Neuron (in vitro differentiated cells): ENCODE measurements around the gene RTL10.

Experiments used
- H2AFZ ChIP-seq: one replicate; pipeline ENCODE4 v1.6.1; 2013; ENCODE audit warnings: low read depth, mild to moderate bottlenecking, inconsistent platforms, low read length, moderate library complexity
- H3K27me3 ChIP-seq: one replicate; pipeline ENCODE4 v1.6.1; 2013; ENCODE audit warnings: low read length; ENCODE audit not compliant: insufficient read depth
- H3K36me3 ChIP-seq: one replicate; pipeline ENCODE4 v1.6.1; 2013; ENCODE audit warnings: low read length; ENCODE audit not compliant: insufficient read depth
- H3K4me1 ChIP-seq: one replicate; pipeline ENCODE4 v1.6.1; 2013; ENCODE audit warnings: low read length; ENCODE audit not compliant: insufficient read depth
- H3K4me3 ChIP-seq: 2 replicates; pipeline ENCODE4 v1.5.1; 2013; ENCODE audit warnings: mild to moderate bottlenecking, low read length, moderate library complexity
- H3K9me3 ChIP-seq: one replicate; pipeline ENCODE4 v1.6.1; 2013; ENCODE audit warnings: low read length

Gene RTL10

GRCh38 chr22:19870153-19871022, 15.7 kb upstream of the RTL10 start:
- Histone ChIP-seq H3K9me3 (no peaks in the 10 kb centered on the region), H3K27me3 (no peaks in the 10 kb centered on the region), H3K36me3 (no peaks in the 10 kb centered on the region), H2AFZ (no peak overlapping the region), H3K4me3 (no peak overlapping the region), H3K4me1 (peaks cover 24% of the 10 kb centered on the region)

- no peak overlapping the region for H2AFZ ChIP-seq
- no peak overlapping the region for H3K4me3 ChIP-seq
- H3K27me3 ChIP-seq: no peaks in the 10 kb centered on the region
- no peaks in the 10 kb centered on the region for H3K9me3 ChIP-seq
- no peaks in the 10 kb centered on the region for H3K36me3 ChIP-seq
- H3K4me1 ChIP-seq: peaks cover 17% of the 10 kb centered on the region
Measured at GRCh38 chr22:19869497-19870152, 15.0 kb upstream of the RTL10 start.

- Histone ChIP-seq H3K9me3 (no peaks in the 10 kb centered on the region), H3K4me3 (no peak overlapping the region), H3K36me3 (no peaks in the 10 kb centered on the region), H3K27me3 (no peaks in the 10 kb centered on the region), H2AFZ (no peak overlapping the region), H3K4me1 (peaks cover 10% of the 10 kb centered on the region)
Measured at GRCh38 chr22:19868773-19869471, 14.2 kb upstream of the RTL10 start.

GRCh38 chr22:19868333-19868732, 13.7 kb upstream of the RTL10 start:
- H3K4me1 ChIP-seq: peaks cover 5% of the 10 kb centered on the region
- no peak overlapping the region for H2AFZ ChIP-seq
- H3K9me3 ChIP-seq: no peaks in the 10 kb centered on the region
- H3K27me3 ChIP-seq: no peaks in the 10 kb centered on the region
- H3K4me3 ChIP-seq: no peak overlapping the region
- H3K36me3 ChIP-seq: no peaks in the 10 kb centered on the region

GRCh38 chr22:19867617-19868016, 12.9 kb upstream of the RTL10 start:
- Histone ChIP-seq H3K27me3 (no peaks in the 10 kb centered on the region), H3K36me3 (no peaks in the 10 kb centered on the region), H2AFZ (no peak overlapping the region), H3K4me1 (no peaks in the 10 kb centered on the region), H3K9me3 (no peaks in the 10 kb centered on the region), H3K4me3 (no peak overlapping the region)

GRCh38 chr22:19866665-19867009, 12.0 kb upstream of the RTL10 start:
- no peaks in the 10 kb centered on the region for H3K9me3 ChIP-seq
- H3K27me3 ChIP-seq: no peaks in the 10 kb centered on the region
- no peak overlapping the region for H2AFZ ChIP-seq
- H3K36me3 ChIP-seq: no peaks in the 10 kb centered on the region
- H3K4me1 ChIP-seq: no peaks in the 10 kb centered on the region
- no peak overlapping the region for H3K4me3 ChIP-seq

GRCh38 chr22:19865141-19865829, 10.6 kb upstream of the RTL10 start:
- Histone ChIP-seq H3K27me3 (no peaks in the 10 kb centered on the region), H3K4me3 (no peak overlapping the region), H3K4me1 (no peaks in the 10 kb centered on the region), H3K9me3 (no peaks in the 10 kb centered on the region), H2AFZ (no peak overlapping the region), H3K36me3 (no peaks in the 10 kb centered on the region)

- H3K4me1 ChIP-seq: no peaks in the 10 kb centered on the region
- H3K36me3 ChIP-seq: no peaks in the 10 kb centered on the region
- no peak overlapping the region for H2AFZ ChIP-seq
- H3K9me3 ChIP-seq: no peaks in the 10 kb centered on the region
- no peaks in the 10 kb centered on the region for H3K27me3 ChIP-seq
- no peak overlapping the region for H3K4me3 ChIP-seq
Measured at GRCh38 chr22:19864538-19865106, 9.9 kb upstream of the RTL10 start.

- Histone ChIP-seq H3K4me3 (no peak overlapping the region), H3K27me3 (no peaks in the 10 kb centered on the region), H3K9me3 (no peaks in the 10 kb centered on the region), H3K36me3 (no peaks in the 10 kb centered on the region), H3K4me1 (no peaks in the 10 kb centered on the region), H2AFZ (no peak overlapping the region)
Measured at GRCh38 chr22:19863571-19863970, 8.9 kb upstream of the RTL10 start.

GRCh38 chr22:19862619-19863246, 8.1 kb upstream of the RTL10 start:
- Histone ChIP-seq H3K27me3 (no peaks in the 10 kb centered on the region), H3K9me3 (no peaks in the 10 kb centered on the region), H3K4me3 (no peak overlapping the region), H3K4me1 (no peaks in the 10 kb centered on the region), H2AFZ (no peak overlapping the region), H3K36me3 (no peaks in the 10 kb centered on the region)

GRCh38 chr22:19859861-19860510, 5.3 kb upstream of the RTL10 start:
- H3K36me3 ChIP-seq: no peaks in the 10 kb centered on the region

GRCh38 chr22:19857382-19857781, 2.7 kb upstream of the RTL10 start:
- H3K9me3 ChIP-seq: no peaks in the 10 kb centered on the region
- no peaks in the 10 kb centered on the region for H3K27me3 ChIP-seq
- peaks cover 27% of the 10 kb centered on the region for H3K4me1 ChIP-seq
- peaks cover 3% of the 10 kb centered on the region for H3K36me3 ChIP-seq
- no peak overlapping the region for H3K4me3 ChIP-seq
- no peak overlapping the region for H2AFZ ChIP-seq

More at GRCh38 chr22:19859861-19860510, 5.3 kb upstream of the RTL10 start:
- H3K27me3 ChIP-seq: no peaks in the 10 kb centered on the region
- no peaks in the 10 kb centered on the region for H3K9me3 ChIP-seq
- H3K4me3 ChIP-seq: no peak overlapping the region
- peaks cover 12% of the 10 kb centered on the region for H3K4me1 ChIP-seq
- H2AFZ ChIP-seq: no peak overlapping the region
